Measurements from ENCODE around the gene SUN5. TPM values are rescaled to one million over a fixed set of nuclear protein-coding genes. Genes with fewer than 3 reads are reported as not detected.

Gene SUN5
- total and polyA plus RNA-seq, 5 donors from 2014 or later, result not detected

DNA sequence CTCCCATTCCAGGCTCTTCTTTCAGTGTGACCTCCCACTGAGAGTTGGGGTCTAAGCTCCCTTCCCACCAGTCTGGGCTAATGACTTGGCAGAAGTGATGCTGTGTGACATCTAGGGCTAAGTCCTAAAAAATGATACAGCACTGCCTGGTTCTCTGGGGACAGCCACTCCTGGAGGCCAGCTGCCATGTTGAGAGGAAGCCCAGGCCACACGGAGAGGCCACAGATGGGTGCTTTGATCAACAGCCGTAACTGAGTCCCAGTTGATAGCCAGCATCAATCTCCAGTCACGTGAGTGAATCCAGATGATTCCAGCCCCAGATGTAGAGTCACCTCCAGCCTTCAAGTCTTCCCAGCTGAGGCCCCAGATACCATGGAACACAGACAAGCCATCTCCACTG lies 13.8 kb downstream of the SUN5 start:
- DNase-seq, result no peak
- H3K4me3 Mint-ChIP-seq, result no peak overlapping the region
- H3K4me1 Mint-ChIP-seq, result peaks cover 0 to 30% (median 13%) of the 10 kb centered on the region in 4 donors
- no peak for ATAC-seq (ENCODE audit: low read depth in 2 of 2)
- peaks cover 5% of the 10 kb centered on the region for H3K4me1 ChIP-seq (ENCODE audit: control insufficient read depth, insufficient read depth, low read length, poor library complexity, severe bottlenecking)
- peaks cover 5 to 8% of the 10 kb centered on the region in 2 experiments for H3K9me3 ChIP-seq (ENCODE audit: control insufficient read depth in 2 of 2, low read length in 2 of 2)
- no peak overlapping the region for H3K27ac ChIP-seq (ENCODE audit: insufficient read depth, low read length, poor library complexity, severe bottlenecking)
- no peaks in the 10 kb centered on the region for H3K27me3 Mint-ChIP-seq
- H3K36me3 Mint-ChIP-seq, result no peaks in the 10 kb centered on the region
- no peak overlapping the region for H3K4me3 ChIP-seq (ENCODE audit: low read depth, low read length)
- H3K36me3 ChIP-seq (ENCODE audit: control insufficient read depth, insufficient read depth, low read length), result no peaks in the 10 kb centered on the region
- H3K9me3 Mint-ChIP-seq, result peaks cover 0 to 14% (median 2%) of the 10 kb centered on the region in 7 donors
- H3K27me3 ChIP-seq (ENCODE audit: control insufficient read depth, insufficient read depth, low read length), result no peaks in the 10 kb centered on the region
- H3K27ac Mint-ChIP-seq, result peak overlapping the region in 2 of 3 donors; percentile 47 to 67

DNA sequence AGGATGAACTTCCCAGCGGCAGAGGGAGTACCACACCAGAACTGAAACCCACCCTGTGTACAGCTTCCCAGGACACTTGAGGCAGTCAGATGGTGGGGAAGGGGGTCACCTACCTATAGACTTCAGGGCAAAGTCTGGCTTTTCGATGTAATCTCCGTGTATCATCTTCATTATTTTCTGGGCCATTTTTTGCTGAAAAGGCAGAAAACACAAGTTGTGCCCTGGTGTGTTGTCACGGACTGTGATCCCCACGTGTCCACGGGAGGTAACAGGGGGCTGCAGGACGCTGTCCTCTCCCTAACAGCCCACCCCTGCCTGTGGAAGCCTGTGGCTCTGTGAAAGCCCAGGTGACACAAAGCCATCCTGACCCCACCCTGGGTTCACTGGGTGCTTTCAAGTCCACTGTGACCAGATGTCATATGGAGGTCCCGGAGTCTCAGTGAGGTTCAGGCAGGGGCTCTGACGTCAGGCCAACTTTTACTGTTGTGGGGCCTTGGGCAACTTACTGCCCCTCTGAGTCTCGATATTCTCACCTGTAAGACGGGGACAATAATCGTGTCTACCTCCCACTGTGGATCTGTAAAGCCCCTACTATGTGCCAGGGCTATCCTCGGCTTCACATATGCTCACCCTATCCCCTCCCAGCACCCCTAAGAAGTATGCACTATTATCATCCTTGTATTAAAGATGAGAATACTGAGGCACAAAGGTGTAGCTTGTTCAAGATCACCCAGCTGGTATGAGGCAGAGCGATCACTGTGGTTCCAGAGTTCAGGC lies 14.5 kb downstream of the SUN5 start:
- H3K27ac Mint-ChIP-seq, result peak overlapping the region in 2 of 3 donors; percentile 47 to 67
- no peak overlapping the region for H3K4me3 Mint-ChIP-seq
- Histone ChIP-seq H3K36me3 (ENCODE audit: control insufficient read depth, insufficient read depth, low read length) (no peaks in the 10 kb centered on the region), H3K4me3 (ENCODE audit: low read depth, low read length) (no peak overlapping the region), H3K27me3 (ENCODE audit: control insufficient read depth, insufficient read depth, low read length) (no peaks in the 10 kb centered on the region), H3K4me1 (ENCODE audit: control insufficient read depth, insufficient read depth, low read length, poor library complexity, severe bottlenecking) (peaks cover 5% of the 10 kb centered on the region), H3K27ac (ENCODE audit: insufficient read depth, low read length, poor library complexity, severe bottlenecking) (no peak overlapping the region), H3K9me3 (ENCODE audit: control insufficient read depth in 2 of 2, low read length in 2 of 2) (peaks cover 0 to under 1% of the 10 kb centered on the region in 2 experiments)
- DNase-seq, result no peak
- H3K4me1 Mint-ChIP-seq, result peaks cover 0 to 33% (median 13%) of the 10 kb centered on the region in 4 donors
- peaks cover 0 to 8% (median 2%) of the 10 kb centered on the region in 7 donors for H3K9me3 Mint-ChIP-seq
- no peaks in the 10 kb centered on the region for H3K27me3 Mint-ChIP-seq
- no peak for ATAC-seq (ENCODE audit: low read depth in 2 of 2)
- H3K36me3 Mint-ChIP-seq, result no peaks in the 10 kb centered on the region

- Histone ChIP-seq H3K9me3 (ENCODE audit: control insufficient read depth in 2 of 2, low read length in 2 of 2) (no peaks in the 10 kb centered on the region), H3K36me3 (ENCODE audit: control insufficient read depth, insufficient read depth, low read length) (no peaks in the 10 kb centered on the region), H3K4me3 (ENCODE audit: low read depth, low read length) (no peak overlapping the region), H3K27me3 (ENCODE audit: control insufficient read depth, insufficient read depth, low read length) (no peaks in the 10 kb centered on the region), H3K4me1 (ENCODE audit: control insufficient read depth, insufficient read depth, low read length, poor library complexity, severe bottlenecking) (peaks cover 5% of the 10 kb centered on the region), H3K27ac (ENCODE audit: insufficient read depth, low read length, poor library complexity, severe bottlenecking) (no peak overlapping the region)
- Mint-ChIP-seq H3K27ac (peak overlapping the region in 2 of 3 donors; percentile 31 to 60), H3K27me3 (no peaks in the 10 kb centered on the region), H3K4me3 (no peak overlapping the region), H3K4me1 (peaks cover 0 to 31% (median 12%) of the 10 kb centered on the region in 4 donors), H3K36me3 (no peaks in the 10 kb centered on the region), H3K9me3 (no peaks in the 10 kb centered on the region)
- no peak for ATAC-seq (ENCODE audit: low read depth in 2 of 2)
- DNase-seq, result peak in 1 of 3 donors; percentile 16
These were observed 16.2 kb downstream of the SUN5 start for GRCh38 chr20:32988008-32988407.

GRCh38 chr20:32987044-32987825 lies 17.0 kb downstream of the SUN5 start:
- no peak overlapping the region for H3K4me3 Mint-ChIP-seq
- H3K27ac Mint-ChIP-seq, result peak overlapping the region in 1 of 3 donors; percentile 55
- Histone ChIP-seq H3K27ac (ENCODE audit: insufficient read depth, low read length, poor library complexity, severe bottlenecking) (no peak overlapping the region), H3K4me1 (ENCODE audit: control insufficient read depth, insufficient read depth, low read length, poor library complexity, severe bottlenecking) (peaks cover 5% of the 10 kb centered on the region), H3K4me3 (ENCODE audit: low read depth, low read length) (no peak overlapping the region), H3K36me3 (ENCODE audit: control insufficient read depth, insufficient read depth, low read length) (no peaks in the 10 kb centered on the region), H3K27me3 (ENCODE audit: control insufficient read depth, insufficient read depth, low read length) (no peaks in the 10 kb centered on the region), H3K9me3 (ENCODE audit: control insufficient read depth in 2 of 2, low read length in 2 of 2) (no peaks in the 10 kb centered on the region)
- no peak for ATAC-seq (ENCODE audit: low read depth in 2 of 2)
- H3K27me3 Mint-ChIP-seq, result no peaks in the 10 kb centered on the region
- peaks cover 0 to 34% (median 13%) of the 10 kb centered on the region in 4 donors for H3K4me1 Mint-ChIP-seq
- no peaks in the 10 kb centered on the region for H3K36me3 Mint-ChIP-seq
- no peaks in the 10 kb centered on the region for H3K9me3 Mint-ChIP-seq
- DNase-seq, result no peak

DNA sequence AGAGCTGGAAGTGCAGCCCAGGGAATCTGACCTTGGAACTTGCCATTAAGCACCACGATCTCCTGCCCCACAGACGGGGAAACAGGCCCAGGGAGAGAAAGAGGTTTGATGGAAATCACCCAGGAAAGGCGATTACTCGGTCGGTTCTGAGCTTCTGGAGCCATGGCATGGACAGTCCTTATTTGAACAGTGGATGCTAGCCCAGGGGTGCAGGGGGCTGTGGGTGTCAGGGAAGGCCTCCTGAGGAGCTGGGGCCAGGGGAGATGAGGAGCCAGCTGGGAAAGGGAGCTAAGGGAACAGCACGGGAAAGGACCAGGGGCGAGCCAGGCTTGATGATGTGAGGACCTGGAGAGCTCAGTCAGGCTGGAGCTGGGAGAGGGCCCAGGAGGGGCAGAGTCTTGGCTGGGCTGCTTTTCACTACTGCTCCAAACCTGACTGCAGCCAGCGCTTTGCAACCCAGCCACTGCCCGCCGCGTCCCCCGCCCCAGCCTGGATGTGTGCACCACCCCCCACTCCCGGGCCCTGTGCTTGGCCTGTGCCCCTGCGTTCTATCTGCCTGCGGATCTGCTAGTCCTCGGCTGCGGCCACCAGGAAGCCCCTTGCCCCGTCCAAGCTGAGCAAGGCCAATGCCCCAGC lies 17.8 kb downstream of the SUN5 start:
- H3K27ac ChIP-seq (ENCODE audit: insufficient read depth, low read length, poor library complexity, severe bottlenecking), result no peak overlapping the region
- H3K36me3 ChIP-seq (ENCODE audit: control insufficient read depth, insufficient read depth, low read length), result no peaks in the 10 kb centered on the region
- ATAC-seq (ENCODE audit: low read depth in 2 of 2) (no peak), DNase-seq (no peak)
- Mint-ChIP-seq H3K27me3 (no peaks in the 10 kb centered on the region), H3K27ac (peak overlapping the region in 2 of 3 donors; percentile 47 to 85), H3K4me3 (no peak overlapping the region), H3K9me3 (no peaks in the 10 kb centered on the region), H3K4me1 (peaks cover 0 to 34% (median 16%) of the 10 kb centered on the region in 4 donors), H3K36me3 (no peaks in the 10 kb centered on the region)
- H3K9me3 ChIP-seq (ENCODE audit: control insufficient read depth in 2 of 2, low read length in 2 of 2), result no peaks in the 10 kb centered on the region
- H3K4me3 ChIP-seq (ENCODE audit: low read depth, low read length), result no peak overlapping the region
- H3K4me1 ChIP-seq (ENCODE audit: control insufficient read depth, insufficient read depth, low read length, poor library complexity, severe bottlenecking), result peaks cover 5% of the 10 kb centered on the region
- H3K27me3 ChIP-seq (ENCODE audit: control insufficient read depth, insufficient read depth, low read length), result no peaks in the 10 kb centered on the region

GRCh38 chr20:32985596-32985995 lies 18.6 kb downstream of the SUN5 start:
- Histone ChIP-seq H3K9me3 (ENCODE audit: control insufficient read depth in 2 of 2, low read length in 2 of 2) (no peaks in the 10 kb centered on the region), H3K4me3 (ENCODE audit: low read depth, low read length) (no peak overlapping the region), H3K4me1 (ENCODE audit: control insufficient read depth, insufficient read depth, low read length, poor library complexity, severe bottlenecking) (no peaks in the 10 kb centered on the region), H3K27me3 (ENCODE audit: control insufficient read depth, insufficient read depth, low read length) (no peaks in the 10 kb centered on the region), H3K27ac (ENCODE audit: insufficient read depth, low read length, poor library complexity, severe bottlenecking) (no peak overlapping the region), H3K36me3 (ENCODE audit: control insufficient read depth, insufficient read depth, low read length) (no peaks in the 10 kb centered on the region)
- no peaks in the 10 kb centered on the region for H3K36me3 Mint-ChIP-seq
- H3K4me1 Mint-ChIP-seq, result peaks cover 0 to 29% (median 12%) of the 10 kb centered on the region in 4 donors
- H3K9me3 Mint-ChIP-seq, result no peaks in the 10 kb centered on the region
- H3K4me3 Mint-ChIP-seq, result no peak overlapping the region
- DNase-seq (no peak), ATAC-seq (ENCODE audit: low read depth in 2 of 2) (no peak)
- H3K27me3 Mint-ChIP-seq, result no peaks in the 10 kb centered on the region
- no peak overlapping the region for H3K27ac Mint-ChIP-seq

DNA sequence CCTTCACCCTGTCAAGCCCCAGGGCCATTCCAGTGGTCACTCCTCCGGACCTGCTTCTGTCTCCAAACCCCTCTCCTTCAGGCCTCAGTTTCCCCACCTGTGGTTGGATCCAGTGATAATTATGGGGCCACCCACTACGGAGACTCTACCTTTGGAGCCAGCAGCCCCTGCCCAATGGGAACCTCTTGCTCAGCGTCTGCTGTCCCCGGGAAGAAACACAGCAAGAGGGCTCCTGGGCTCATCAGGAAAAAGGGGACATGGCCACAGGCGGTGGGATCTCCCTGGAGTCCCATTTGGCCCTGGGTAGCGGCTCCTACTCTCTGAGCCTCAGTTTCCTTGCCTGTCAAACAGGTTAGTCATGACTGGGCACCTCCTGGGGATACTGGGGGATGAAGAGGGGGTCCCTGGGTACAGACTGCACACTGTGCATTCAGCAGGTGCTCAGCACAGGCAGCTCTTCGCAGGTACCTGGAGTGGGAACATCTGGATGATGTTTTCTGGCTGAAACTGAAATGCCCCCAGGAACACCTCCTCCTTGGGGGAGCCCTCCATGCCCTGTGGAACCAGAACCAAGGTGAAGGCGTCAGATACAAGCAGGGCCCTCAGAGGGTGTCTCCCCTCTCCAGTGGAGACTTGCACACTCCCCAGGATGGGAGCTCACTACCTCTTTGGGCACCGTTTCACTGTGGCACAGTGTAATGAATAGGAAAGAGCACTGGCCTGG lies 19.4 kb downstream of the SUN5 start:
- ATAC-seq (ENCODE audit: low read depth in 2 of 2), result no peak
- DNase-seq, result no peak

More for the DNA sequence above, 19.4 kb downstream of the SUN5 start:
- Histone ChIP-seq H3K27ac (ENCODE audit: insufficient read depth, low read length, poor library complexity, severe bottlenecking) (no peak overlapping the region), H3K27me3 (ENCODE audit: control insufficient read depth, insufficient read depth, low read length) (no peaks in the 10 kb centered on the region), H3K9me3 (ENCODE audit: control insufficient read depth in 2 of 2, low read length in 2 of 2) (no peaks in the 10 kb centered on the region), H3K4me1 (ENCODE audit: control insufficient read depth, insufficient read depth, low read length, poor library complexity, severe bottlenecking) (no peaks in the 10 kb centered on the region), H3K36me3 (ENCODE audit: control insufficient read depth, insufficient read depth, low read length) (no peaks in the 10 kb centered on the region), H3K4me3 (ENCODE audit: low read depth, low read length) (no peak overlapping the region)
- peak overlapping the region in 1 of 3 donors; percentile 61 for H3K27ac Mint-ChIP-seq
- peaks cover 0 to 26% (median 12%) of the 10 kb centered on the region in 4 donors for H3K4me1 Mint-ChIP-seq
- H3K9me3 Mint-ChIP-seq, result no peaks in the 10 kb centered on the region
- H3K27me3 Mint-ChIP-seq, result no peaks in the 10 kb centered on the region
- no peak overlapping the region for H3K4me3 Mint-ChIP-seq
- no peaks in the 10 kb centered on the region for H3K36me3 Mint-ChIP-seq
